ENCODE results near the gene RIPPLY3. TPM values are rescaled to one million over a fixed set of nuclear protein-coding genes. Genes with fewer than 3 reads are reported as not detected.

RIPPLY3 gene
- total and polyA plus RNA-seq, 2 donors (not counting 1 experiment from before 2014, with no cell fraction given), result not detected

DNA sequence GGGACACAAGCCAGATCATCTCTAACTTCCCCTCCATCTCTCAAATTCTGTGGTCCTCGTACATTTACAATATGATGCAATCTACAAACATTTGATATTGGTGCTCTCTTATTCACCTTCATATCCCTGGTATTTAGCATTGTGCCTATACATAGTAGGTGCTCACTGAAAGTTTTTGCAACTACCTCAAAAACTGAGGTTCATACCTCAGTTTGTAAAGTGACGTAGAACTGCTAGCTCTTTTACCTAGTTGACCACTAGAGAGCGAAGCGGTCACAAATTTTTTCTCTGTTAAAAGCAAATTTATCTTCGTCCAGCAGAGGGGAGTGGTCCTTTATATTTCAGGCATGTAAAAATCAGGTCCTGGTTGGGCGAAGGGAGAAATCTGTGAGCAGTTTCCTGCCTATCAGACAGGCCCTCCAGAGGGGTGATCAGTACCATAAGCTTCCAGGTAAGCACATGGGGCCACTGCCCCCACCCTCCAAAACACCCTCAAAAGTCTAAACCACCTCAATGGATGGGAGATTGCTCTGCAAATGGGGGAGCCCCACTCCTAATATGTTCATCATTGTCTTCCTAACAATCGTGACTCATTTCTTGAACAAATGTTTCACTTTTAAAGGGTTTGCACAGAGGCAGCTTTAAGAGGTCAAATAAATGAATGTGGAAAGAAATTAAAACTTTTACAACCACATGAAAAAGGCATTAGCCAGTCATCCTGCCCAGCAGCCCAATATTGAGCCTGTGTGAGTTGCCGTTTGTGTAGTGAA lies 29.4 kb upstream of the RIPPLY3 start:
- TF ChIP-seq EZH2 (IDR thresholded peaks at IDR 0.05; ENCODE audit: borderline replicate concordance, insufficient read depth, low read depth, low read length, poor library complexity, severe bottlenecking), result no peak
- TF ChIP-seq, protein P1, sequence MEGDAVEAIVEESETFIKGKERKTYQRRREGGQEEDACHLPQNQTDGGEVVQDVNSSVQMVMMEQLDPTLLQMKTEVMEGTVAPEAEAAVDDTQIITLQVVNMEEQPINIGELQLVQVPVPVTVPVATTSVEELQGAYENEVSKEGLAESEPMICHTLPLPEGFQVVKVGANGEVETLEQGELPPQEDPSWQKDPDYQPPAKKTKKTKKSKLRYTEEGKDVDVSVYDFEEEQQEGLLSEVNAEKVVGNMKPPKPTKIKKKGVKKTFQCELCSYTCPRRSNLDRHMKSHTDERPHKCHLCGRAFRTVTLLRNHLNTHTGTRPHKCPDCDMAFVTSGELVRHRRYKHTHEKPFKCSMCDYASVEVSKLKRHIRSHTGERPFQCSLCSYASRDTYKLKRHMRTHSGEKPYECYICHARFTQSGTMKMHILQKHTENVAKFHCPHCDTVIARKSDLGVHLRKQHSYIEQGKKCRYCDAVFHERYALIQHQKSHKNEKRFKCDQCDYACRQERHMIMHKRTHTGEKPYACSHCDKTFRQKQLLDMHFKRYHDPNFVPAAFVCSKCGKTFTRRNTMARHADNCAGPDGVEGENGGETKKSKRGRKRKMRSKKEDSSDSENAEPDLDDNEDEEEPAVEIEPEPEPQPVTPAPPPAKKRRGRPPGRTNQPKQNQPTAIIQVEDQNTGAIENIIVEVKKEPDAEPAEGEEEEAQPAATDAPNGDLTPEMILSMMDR (IDR thresholded peaks at IDR 0.05), result peak; percentile 72
- no peaks in the 10 kb centered on the region for H3K9me3 ChIP-seq (ENCODE audit: control extremely low read depth in 1 of 3, control insufficient read depth in 2 of 3, insufficient read depth in 1 of 3, low read length in 2 of 3)
- peaks cover 16 to 22% of the 10 kb centered on the region in 2 donors for H3K4me1 ChIP-seq (ENCODE audit: control insufficient read depth in 2 of 2, insufficient read depth in 2 of 2, low read length in 2 of 2)
- peak; percentile 88 for ATAC-seq (ENCODE audit: low read depth)
- intact Hi-C loops (cut with micrococcal nuclease), result loop anchor here (1.0 to 5.0 kb wide), 6 partner anchors 11 to 390 kb away; partner anchors contain the start of genes DYRK1A, HLCS, PIGP and TTC3
- Mint-ChIP-seq H3K4me1 (peaks cover 24% of the 10 kb centered on the region), H3K4me3 (peak overlapping the region; percentile 47), H3K27ac (peak overlapping the region; percentile 77), H3K9me3 (ENCODE audit: insufficient read depth) (no peaks in the 10 kb centered on the region), H3K27me3 (peaks cover 3% of the 10 kb centered on the region)
- DNase-seq, result peak; percentile 76
- H3K79me2 ChIP-seq (ENCODE audit: control insufficient read depth, insufficient read depth, low read length), result no peaks in the 10 kb centered on the region
- ChIA-PET CTCF (interaction anchor here (0.7 to 3.6 kb wide), 18 partner anchors 8 to 666 kb away, joined by 3 to 51 read pairs (median 4); partner anchors contain the start of gene HLCS), POLR2A (interaction anchor here (2.2 kb wide), 1 partner anchor 12 kb away, joined by 10 read pairs; no protein-coding TSS in a partner anchor)
- H3K4me2 ChIP-seq (replicated peaks; ENCODE audit: low read depth, low read length, poor library complexity, severe bottlenecking), result peak overlapping the region; percentile 31
- H4K20me1 ChIP-seq (ENCODE audit: control insufficient read depth, insufficient read depth, low read length, poor library complexity, severe bottlenecking), result no peaks in the 10 kb centered on the region
- no peak overlapping the region for H3K4me3 ChIP-seq (ENCODE audit: control extremely low read depth in 1 of 5, extremely low read depth in 1 of 5, insufficient read depth in 1 of 5, low read depth in 2 of 5, low read length in 4 of 5)
- H3K36me3 ChIP-seq (replicated peaks in 1 of 2; ENCODE audit: control extremely low read depth in 1 of 2, control insufficient read depth in 1 of 2, extremely low read depth in 1 of 2, insufficient read depth in 2 of 2, low read length in 1 of 2), result no peaks in the 10 kb centered on the region
- H3K9ac ChIP-seq (ENCODE audit: low read length), result no peak overlapping the region
- WGBS (ENCODE audit: insufficient coverage), result 11% methylated on average over 4 of the region's 8 CpGs
- H3K27ac ChIP-seq (ENCODE audit: low read length in 2 of 2), result no peak overlapping the region
- H3K27me3 ChIP-seq (replicated peaks in 1 of 4; ENCODE audit: control extremely low read depth in 1 of 4, control insufficient read depth in 3 of 4, insufficient read depth in 4 of 4, low read length in 3 of 4), result peaks cover 0 to 13% (median 5%) of the 10 kb centered on the region in 4 experiments
- H2AFZ ChIP-seq (ENCODE audit: insufficient read depth, low read depth, low read length, poor library complexity, severe bottlenecking), result peak overlapping the region; percentile 57
